Islet precursor cell (in vitro differentiated cells): ENCODE data around the gene PLA2G6.
A peak's percentile ranks its signal among the peaks of the same experiment; 100 is the strongest.
"Not testable (repeated sequence)": the region's sequence is repeated elsewhere in the genome, so short reads cannot be mapped to it uniquely, and the experiment has no call there.

Source experiments
- DNase-seq: peaks from one replicate; pipeline ENCODE4 v3.0.0-alpha.2; 2018

PLA2G6 gene

GRCh38 chr22:38191055-38191454 is 9.4 kb upstream of the PLA2G6 start:
- no peak for DNase-seq

DNA sequence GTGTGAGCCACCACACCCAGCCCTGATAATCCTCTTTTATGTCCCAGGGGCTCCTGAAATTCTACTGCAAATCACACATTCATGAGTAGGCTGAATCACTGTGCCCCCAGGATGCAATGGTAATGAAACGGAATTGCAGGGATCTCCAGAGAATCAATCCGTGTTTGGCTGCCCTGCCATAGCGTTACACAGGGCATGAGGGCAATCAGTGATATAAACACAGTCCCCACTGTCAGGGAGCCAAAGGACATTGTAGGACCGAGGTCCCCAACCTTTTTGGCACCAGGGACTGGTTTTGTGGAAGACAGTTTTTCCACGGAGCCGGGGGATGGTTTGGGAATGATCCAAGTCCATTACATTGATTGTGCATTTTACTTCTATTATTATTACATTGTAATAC is 9.0 kb upstream of the PLA2G6 start:
- no peak for DNase-seq

DNA sequence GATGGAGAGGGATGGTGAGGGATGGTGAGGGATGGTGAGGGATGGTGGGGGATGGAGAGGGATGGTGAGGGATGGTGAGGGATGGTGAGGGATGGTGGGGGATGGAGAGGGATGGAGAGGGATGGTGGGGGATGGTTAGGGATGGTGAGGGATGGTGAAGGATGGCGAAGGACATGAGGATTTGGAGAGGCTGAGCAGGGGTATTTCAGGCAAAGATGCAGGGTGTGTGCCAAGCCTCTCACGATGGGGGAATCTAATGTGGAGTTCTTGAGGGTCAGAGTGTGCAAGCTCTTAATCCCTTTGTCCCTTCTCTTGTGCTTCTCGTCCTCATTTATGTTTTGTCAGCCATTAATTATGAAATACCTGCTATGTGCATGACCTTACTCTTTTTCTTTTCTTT is 7.5 kb upstream of the PLA2G6 start:
- no peak for DNase-seq

DNA sequence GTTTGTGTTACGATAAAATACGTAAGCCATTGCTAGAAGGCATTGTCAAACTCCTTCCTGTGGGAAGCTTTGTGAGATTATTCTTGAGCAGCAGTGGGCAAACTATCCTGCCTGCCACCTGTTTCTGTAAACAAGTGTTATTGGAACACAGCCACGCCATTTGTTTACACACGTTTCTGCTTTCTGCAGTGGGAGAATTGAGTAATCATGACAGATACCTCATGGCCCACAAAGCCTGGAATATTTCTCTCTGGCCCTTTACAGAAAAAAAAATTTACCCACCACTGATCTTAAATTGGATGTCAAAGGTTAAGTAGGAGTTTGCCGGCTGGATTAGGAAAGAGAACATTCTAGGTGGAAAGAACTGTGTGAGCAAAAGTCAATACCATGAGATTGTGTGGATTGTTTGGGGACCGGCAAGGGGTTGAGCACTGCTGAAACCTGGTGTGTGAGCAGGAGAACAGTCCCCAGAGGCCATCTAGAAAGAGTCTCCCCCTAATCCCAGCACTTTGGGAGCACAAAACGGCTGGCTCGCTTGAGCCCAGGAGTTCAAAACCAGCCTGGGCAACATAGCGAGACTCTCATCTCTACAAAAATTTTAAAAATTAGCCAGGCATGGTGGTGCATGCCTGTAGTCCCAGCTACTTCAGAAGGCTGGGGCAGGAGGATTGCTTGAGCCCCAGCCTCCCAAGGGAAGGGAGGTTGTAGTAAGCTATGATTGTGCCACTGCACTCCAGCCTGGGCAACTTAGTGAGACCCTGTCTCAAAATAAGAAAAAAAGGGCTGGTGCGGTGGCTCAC is 6.0 kb upstream of the PLA2G6 start:
- no peak for DNase-seq

DNA sequence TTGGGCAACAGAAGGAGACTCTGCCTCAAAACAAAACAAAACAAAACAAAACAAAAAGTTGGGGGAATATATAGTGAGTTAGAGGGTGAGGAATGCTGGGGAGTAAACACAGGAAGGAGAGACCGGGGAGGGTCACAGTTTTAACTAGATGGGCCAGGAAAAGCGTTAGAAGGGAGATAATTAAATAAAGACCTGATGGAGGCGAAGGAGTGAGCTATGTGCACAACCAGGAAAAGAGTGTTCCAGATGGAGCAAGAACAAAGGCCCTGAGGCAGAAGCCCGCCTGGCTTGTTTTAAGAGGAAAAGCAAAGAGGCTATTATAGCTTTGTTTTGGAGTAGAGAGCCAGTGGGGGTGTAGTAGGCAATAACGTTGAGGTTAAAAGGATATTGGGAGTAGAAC is 4.8 kb upstream of the PLA2G6 start:
- peak; percentile 54 for DNase-seq

DNA sequence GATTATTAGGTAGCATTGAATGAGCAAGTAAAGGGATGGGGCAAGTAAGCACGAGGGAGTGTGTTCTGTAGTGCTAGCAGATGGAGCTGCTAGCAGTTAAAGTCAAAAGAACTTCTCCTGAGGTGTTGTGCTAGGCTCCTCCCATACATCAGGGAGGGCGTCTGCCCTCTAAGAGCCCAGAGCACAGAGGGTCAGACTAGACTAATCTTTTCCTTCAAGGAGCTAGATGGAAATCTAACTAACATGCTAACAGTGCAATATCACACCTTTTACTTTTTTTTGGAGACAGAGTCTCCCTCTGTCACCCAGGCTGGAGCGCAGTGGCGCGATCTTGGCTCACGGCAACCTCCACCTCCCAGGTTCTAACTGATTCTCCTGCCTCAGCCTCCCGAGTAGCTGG is 3.2 kb upstream of the PLA2G6 start:
- peak; percentile 49 for DNase-seq

GRCh38 chr22:38180841-38181452 is 683 bp downstream of the PLA2G6 start:
- DNase-seq: peak; percentile 67

DNA sequence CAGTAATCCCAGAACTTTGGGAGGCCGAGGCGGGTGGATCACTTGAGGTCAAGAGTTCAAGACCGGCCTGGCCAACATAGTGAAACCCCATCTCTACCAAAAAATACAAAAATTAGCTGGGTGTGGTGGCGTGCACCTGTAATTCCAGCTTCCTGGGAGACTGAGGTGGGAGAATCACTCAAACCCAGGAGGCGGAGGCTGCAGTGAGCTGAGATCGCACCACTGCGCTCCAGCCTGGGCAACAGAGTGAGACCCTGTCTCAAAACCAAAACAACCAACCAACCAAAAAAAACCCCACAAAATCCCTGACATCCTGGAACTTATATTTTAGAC is 3.1 kb downstream of the PLA2G6 start:
- DNase-seq: not testable (repeated sequence)

GRCh38 chr22:38177926-38178604 is 3.6 kb downstream of the PLA2G6 start:
- DNase-seq: peak; percentile 95

- not testable (repeated sequence) for DNase-seq
These were observed 4.1 kb downstream of the PLA2G6 start for GRCh38 chr22:38177571-38177925.

GRCh38 chr22:38177044-38177443 is 4.6 kb downstream of the PLA2G6 start:
- DNase-seq: no peak

- DNase-seq: peak; percentile 74
These were observed 5.4 kb downstream of the PLA2G6 start for GRCh38 chr22:38176170-38176741.

GRCh38 chr22:38175206-38176118 is 6.2 kb downstream of the PLA2G6 start:
- DNase-seq: peak; percentile 49

- no peak for DNase-seq
These were observed 7.0 kb downstream of the PLA2G6 start for GRCh38 chr22:38174626-38175025.

GRCh38 chr22:38173641-38173906 is 8.1 kb downstream of the PLA2G6 start:
- DNase-seq: no peak

GRCh38 chr22:38172832-38173640 is 8.6 kb downstream of the PLA2G6 start:
- no peak for DNase-seq

DNA sequence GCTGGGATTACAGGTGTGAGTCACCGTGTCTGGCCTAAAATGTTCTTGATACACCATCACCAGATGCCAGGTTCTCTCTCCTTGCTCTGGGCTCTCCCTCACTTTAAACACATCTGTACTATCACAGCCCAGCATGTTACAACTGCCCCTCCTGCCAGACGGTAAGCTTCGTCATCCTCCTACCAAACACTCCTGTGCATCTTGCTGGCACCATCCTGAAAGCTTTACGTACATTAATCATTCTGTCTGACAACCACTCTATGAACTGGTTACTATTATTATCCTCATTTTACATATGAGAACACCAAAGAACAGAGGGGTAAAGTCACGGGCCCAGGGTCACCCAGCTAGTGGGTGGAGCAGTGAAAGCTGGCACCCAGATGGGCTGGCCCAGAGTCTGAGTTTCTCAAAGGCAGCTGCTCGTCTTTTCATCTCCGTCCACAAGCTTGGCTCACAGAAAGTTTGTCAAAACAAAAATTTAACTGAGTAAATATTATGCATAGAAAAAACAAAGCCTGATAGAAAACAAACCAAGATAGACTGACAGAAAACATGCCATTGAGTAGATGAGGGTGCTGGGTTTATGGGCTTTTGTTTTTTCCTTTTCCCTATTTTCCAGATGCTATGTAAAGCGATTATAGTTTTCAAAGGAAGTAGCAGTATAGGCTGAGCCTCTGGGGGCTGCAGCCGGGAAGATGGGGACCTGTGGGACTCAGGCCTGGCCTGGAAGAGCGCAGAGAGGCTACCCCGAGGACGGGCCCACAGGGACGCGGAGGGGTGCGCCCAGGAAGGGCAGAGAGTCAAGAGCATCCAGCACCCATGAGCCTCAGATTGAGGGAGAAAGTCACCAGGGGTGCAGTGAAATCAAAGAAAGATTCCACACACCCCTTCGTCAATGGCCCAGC is 9.5 kb downstream of the PLA2G6 start:
- DNase-seq: no peak

- no peak for DNase-seq
These were observed 11.2 kb downstream of the PLA2G6 start for GRCh38 chr22:38170469-38170868.

DNA sequence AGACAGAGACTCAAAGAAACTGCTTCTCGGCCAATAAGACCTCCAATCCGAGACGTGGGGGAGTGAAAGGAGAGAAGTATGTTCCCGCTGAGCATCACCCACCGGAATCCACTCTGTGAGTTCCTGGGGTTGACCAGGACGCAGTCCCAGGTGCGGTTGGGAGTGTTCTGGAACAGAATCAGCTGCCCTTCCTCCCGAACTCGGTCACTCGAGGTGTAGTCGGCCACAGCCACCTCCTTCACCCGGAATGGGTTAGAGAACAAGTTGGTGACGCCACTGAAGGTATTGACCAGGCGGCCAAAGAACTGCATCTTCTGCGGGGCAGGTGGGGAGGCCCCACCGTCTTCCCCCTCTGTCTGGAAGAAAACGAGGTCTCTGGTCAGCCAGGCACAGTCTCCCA is 12.5 kb downstream of the PLA2G6 start:
- DNase-seq: peak; percentile 43

- DNase-seq: no peak
These were observed 13.6 kb downstream of the PLA2G6 start for GRCh38 chr22:38167988-38168407.
